PFSK-1 (cell line): Measurements from ENCODE around the gene CYP26A1.
A peak's percentile ranks its signal among the peaks of the same experiment; 100 is the strongest.

ENCODE experiments used
- FOXP2 ChIP-seq: optimal IDR thresholded peaks from 2 replicates; pipeline ENCODE3; 2011; ENCODE audit warnings: borderline replicate concordance, control low read depth, inconsistent platforms; ENCODE audit not compliant: insufficient read depth; ENCODE audit errors: extremely low read length, extremely low read depth
- POLR2AphosphoS5 ChIP-seq: IDR thresholded peaks from 2 replicates; pipeline ENCODE4 v1.6.1; 2012; ENCODE audit warnings: low read depth, mild to moderate bottlenecking, control low read depth, low read length, moderate library complexity
- SIN3A ChIP-seq: IDR thresholded peaks from 2 replicates; pipeline ENCODE4 v1.6.1; 2012; ENCODE audit warnings: mild to moderate bottlenecking, low read length, moderate library complexity, borderline replicate concordance; ENCODE audit not compliant: insufficient read depth
- TAF1 ChIP-seq: IDR thresholded peaks from 2 replicates; pipeline ENCODE4 v1.6.1; 2012; ENCODE audit warnings: low read length, control low read depth, borderline replicate concordance; ENCODE audit not compliant: insufficient read depth
- TF ChIP-seq, protein P1 (sequence below), 2 experiments: IDR thresholded peaks; 2 replicates each; pipeline versions ENCODE4 v1.6.1 to v1.8.0; 2011 to 2012; ENCODE audit warnings: low read depth in 2 of 2, low read length in 2 of 2, control low read depth in 1 of 2, inconsistent platforms in 1 of 2, mild to moderate bottlenecking in 1 of 2, moderate library complexity in 1 of 2; ENCODE audit not compliant: insufficient read depth in 1 of 2

CYP26A1 gene

DNA sequence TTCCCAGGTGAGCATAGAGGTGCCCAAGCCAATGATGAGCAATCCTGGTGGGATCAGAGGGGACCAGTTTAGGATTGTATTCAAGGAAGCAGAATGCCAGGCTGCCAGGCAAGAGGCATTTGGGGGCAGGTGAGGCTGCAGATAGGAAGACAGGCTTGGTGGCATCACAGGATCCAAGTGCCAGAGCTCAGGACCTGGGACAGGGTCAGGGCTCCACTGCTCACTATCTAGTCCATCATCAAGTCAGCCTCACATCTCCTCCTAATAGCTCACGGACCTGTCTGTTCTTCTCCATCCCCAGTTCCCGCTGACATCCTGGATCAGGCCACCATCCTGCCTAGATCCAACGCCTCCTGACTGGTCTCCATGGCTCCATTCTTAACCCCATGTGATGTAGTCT, 47.6 kb downstream of the CYP26A1 start:
- no peak for TF ChIP-seq FOXP2
- TF ChIP-seq, protein P1, sequence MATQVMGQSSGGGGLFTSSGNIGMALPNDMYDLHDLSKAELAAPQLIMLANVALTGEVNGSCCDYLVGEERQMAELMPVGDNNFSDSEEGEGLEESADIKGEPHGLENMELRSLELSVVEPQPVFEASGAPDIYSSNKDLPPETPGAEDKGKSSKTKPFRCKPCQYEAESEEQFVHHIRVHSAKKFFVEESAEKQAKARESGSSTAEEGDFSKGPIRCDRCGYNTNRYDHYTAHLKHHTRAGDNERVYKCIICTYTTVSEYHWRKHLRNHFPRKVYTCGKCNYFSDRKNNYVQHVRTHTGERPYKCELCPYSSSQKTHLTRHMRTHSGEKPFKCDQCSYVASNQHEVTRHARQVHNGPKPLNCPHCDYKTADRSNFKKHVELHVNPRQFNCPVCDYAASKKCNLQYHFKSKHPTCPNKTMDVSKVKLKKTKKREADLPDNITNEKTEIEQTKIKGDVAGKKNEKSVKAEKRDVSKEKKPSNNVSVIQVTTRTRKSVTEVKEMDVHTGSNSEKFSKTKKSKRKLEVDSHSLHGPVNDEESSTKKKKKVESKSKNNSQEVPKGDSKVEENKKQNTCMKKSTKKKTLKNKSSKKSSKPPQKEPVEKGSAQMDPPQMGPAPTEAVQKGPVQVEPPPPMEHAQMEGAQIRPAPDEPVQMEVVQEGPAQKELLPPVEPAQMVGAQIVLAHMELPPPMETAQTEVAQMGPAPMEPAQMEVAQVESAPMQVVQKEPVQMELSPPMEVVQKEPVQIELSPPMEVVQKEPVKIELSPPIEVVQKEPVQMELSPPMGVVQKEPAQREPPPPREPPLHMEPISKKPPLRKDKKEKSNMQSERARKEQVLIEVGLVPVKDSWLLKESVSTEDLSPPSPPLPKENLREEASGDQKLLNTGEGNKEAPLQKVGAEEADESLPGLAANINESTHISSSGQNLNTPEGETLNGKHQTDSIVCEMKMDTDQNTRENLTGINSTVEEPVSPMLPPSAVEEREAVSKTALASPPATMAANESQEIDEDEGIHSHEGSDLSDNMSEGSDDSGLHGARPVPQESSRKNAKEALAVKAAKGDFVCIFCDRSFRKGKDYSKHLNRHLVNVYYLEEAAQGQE (IDR thresholded peaks at IDR 0.05; ENCODE audit: insufficient read depth in 1 of 2, low read depth in 2 of 2, low read length in 2 of 2): peak in 1 of 2 experiments; percentile 61; a peak in 1 of 4 replicates

DNA sequence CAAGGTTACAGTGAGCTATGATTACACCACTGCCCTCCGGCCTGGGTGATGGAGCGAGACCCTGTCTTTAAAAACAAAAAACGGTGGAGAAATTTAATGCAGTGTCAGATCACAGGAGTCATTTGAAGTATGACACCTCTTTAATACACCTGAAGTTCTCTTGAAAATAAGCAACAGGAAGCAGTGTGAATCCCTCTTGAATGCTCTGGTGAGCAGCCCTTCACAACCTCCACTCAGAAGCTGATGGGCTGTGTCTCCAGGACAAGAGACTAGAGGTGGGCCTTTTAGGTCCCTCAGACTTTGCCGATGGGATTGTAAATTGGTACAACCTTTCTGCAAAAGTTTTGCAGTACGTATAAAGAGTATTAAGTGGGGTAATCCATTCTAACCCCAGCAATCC, 50.1 kb downstream of the CYP26A1 start:
- no peak for TF ChIP-seq POLR2AphosphoS5
- no peak for TF ChIP-seq TAF1
- no peak for TF ChIP-seq FOXP2
- TF ChIP-seq SIN3A: no peak
- TF ChIP-seq, protein P1 (IDR thresholded peaks at IDR 0.05; ENCODE audit: insufficient read depth in 1 of 2, low read depth in 2 of 2, low read length in 2 of 2): no peak

DNA sequence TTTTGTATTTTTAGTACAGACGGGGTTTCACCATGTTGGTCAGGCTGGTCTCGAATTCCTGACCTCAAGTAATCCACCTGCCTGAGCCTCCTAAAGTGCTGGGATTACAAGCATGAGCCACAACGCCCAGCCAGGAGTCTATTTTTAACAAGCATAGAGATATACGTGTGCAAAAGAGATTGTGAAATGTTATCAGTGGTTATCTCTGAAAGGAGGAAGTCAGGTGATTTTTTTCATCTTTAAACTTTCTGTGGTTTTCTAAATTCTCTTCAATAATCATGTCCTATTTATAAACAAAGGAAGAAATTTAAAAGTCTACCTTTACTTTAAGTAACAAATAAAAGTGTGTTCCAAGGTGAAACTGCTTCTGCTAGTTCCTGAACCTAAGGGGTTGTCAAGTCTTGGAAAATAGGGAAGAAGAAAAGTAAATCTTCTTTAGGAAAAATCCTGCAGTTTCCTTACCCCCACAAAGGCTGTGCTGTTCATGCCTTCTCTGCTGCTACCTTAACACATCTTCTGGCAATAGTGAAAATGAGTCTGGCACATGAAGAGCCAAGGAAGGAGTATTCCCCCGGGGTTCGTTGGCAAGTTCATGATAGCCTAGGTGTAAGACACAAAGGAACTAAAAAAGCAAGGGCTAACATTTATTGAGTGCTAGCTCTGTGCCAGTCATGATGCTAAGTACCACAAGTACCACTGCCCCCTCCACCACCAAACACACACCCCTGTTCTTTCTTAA, 51.1 kb downstream of the CYP26A1 start:
- TF ChIP-seq FOXP2: no peak
- no peak for TF ChIP-seq TAF1
- no peak for TF ChIP-seq POLR2AphosphoS5
- no peak for TF ChIP-seq SIN3A
- TF ChIP-seq, protein P1 (IDR thresholded peaks at IDR 0.05; ENCODE audit: insufficient read depth in 1 of 2, low read depth in 2 of 2, low read length in 2 of 2): no peak

DNA sequence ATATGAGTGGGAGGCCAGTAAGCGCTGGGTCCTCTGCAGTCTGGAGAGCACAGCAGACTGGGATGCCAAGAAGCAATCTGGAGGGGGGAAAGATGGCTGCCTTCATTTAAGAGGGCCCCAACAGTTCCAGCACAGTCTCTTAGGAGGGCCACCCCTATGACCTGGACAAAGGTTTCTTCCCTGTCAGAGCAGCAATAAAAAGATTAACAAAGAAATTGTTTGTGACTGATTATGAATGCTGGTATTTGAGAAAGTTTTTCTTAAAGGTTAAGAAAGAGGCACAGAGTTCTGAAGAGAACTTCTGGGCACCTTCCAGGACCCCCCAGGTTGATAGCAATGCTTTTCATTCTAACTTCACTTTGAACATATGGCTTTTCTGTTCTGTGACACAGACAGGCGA, 52.3 kb downstream of the CYP26A1 start:
- TF ChIP-seq, protein P1 (IDR thresholded peaks at IDR 0.05; ENCODE audit: insufficient read depth in 1 of 2, low read depth in 2 of 2, low read length in 2 of 2): no peak
- no peak for TF ChIP-seq SIN3A
- no peak for TF ChIP-seq TAF1
- no peak for TF ChIP-seq POLR2AphosphoS5
- TF ChIP-seq FOXP2: no peak
